HUES6 (cell line): ENCODE results near the gene TNFRSF13B.

Source experiments
- H3K27ac ChIP-seq: 2 replicates; pipeline ENCODE4 v1.7.0; 2013; ENCODE audit warnings: low read depth, mild to moderate bottlenecking, low read length, inconsistent platforms
- H3K27me3 ChIP-seq: 2 replicates; pipeline ENCODE4 v1.6.1; 2013; ENCODE audit warnings: low read length; ENCODE audit not compliant: control insufficient read depth, insufficient read depth
- H3K36me3 ChIP-seq: 2 replicates; pipeline ENCODE4 v1.6.1; 2013; ENCODE audit warnings: low read length; ENCODE audit not compliant: control insufficient read depth, insufficient read depth
- H3K4me1 ChIP-seq: 2 replicates; pipeline ENCODE4 v1.6.1; 2013; ENCODE audit warnings: low read length; ENCODE audit not compliant: control insufficient read depth, insufficient read depth
- H3K4me3 ChIP-seq: 2 replicates; pipeline ENCODE4 v1.5.1; 2013; ENCODE audit warnings: low read depth, low read length
- H3K9ac ChIP-seq: one replicate; pipeline ENCODE4 v1.6.1; 2013; ENCODE audit warnings: mild to moderate bottlenecking, low read length
- H3K9me3 ChIP-seq: 2 replicates; pipeline ENCODE4 v1.6.1; 2013; ENCODE audit warnings: low read depth, low read length; ENCODE audit not compliant: control insufficient read depth, insufficient read depth

The TNFRSF13B gene

DNA sequence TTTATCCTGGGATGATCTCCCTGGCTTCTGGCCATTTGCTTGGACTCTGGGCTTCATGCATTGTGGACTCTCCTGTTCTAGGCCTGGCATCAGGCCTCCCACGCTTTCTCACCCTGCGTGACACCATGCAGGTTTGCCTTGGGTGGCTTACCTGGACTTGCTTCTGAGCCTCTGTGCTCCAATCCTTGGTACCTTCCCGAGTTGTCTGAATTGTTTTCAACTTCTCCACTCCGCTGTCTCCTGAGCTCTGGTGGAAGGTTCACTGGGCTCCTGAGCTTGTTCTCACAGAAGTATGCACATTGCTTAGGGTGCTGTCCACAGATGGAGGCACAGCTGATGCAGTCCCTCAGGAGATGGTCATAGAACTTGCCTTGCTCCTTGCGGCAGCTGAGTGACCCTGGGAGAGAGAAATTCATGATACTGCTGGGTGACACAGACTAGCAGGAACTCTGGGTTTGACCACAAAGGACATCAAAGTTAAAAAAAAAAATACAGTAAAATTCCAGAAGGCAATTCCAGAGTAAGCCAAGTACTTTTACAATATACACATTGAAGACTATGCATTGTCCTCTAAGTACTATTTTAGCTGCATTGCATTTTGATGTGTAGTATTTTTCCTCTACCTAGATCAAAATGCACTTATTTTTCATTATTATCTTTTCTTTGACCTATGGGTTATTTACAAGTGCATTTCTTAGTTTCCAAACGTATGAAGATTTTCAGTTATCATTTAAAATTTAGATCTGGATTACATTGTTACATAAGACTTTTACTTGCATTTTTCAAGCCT, 23.1 kb downstream of the TNFRSF13B start:
- Histone ChIP-seq H3K27me3 (no peaks in the 10 kb centered on the region), H3K4me1 (peaks cover 11% of the 10 kb centered on the region), H3K27ac (no peak overlapping the region), H3K9ac (no peak overlapping the region), H3K36me3 (no peaks in the 10 kb centered on the region), H3K4me3 (no peak overlapping the region), H3K9me3 (peaks cover 13% of the 10 kb centered on the region)

GRCh38 chr17:16947470-16947869, 24.4 kb downstream of the TNFRSF13B start:
- Histone ChIP-seq H3K36me3 (no peaks in the 10 kb centered on the region), H3K9me3 (peaks cover 13% of the 10 kb centered on the region), H3K9ac (no peak overlapping the region), H3K27me3 (no peaks in the 10 kb centered on the region), H3K27ac (no peak overlapping the region), H3K4me3 (no peak overlapping the region), H3K4me1 (peaks cover 11% of the 10 kb centered on the region)

DNA sequence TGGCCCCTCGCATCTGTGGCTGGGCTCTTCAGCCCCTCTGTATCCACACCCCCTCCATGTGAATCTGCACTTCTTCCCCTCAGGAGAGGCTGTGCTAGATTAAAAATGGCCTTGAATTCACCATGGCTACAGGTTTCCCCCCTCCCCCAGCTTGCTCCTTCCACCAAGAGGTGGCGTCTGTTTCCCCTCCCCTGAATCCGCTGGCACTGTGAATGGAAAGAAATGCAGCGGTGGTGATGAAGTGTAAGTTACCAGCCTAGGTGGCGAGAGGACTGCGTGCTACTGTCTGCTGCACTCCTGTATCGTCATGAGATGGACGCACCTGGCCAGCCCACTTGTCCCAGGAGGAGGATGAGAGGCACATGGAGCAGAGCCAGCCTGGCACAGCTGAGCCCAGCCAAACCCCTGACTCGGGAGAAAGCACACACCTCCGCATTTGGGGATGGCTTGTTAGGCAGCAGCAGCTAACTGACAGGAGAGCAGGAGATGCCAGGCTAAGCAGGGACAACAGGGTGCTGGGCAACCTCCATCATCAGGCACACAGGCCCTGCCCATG, 26.2 kb downstream of the TNFRSF13B start:
- Histone ChIP-seq H3K9me3 (peaks cover 13% of the 10 kb centered on the region), H3K9ac (no peak overlapping the region), H3K36me3 (no peaks in the 10 kb centered on the region), H3K4me3 (no peak overlapping the region), H3K27ac (no peak overlapping the region), H3K27me3 (no peaks in the 10 kb centered on the region), H3K4me1 (peaks cover 17% of the 10 kb centered on the region)

DNA sequence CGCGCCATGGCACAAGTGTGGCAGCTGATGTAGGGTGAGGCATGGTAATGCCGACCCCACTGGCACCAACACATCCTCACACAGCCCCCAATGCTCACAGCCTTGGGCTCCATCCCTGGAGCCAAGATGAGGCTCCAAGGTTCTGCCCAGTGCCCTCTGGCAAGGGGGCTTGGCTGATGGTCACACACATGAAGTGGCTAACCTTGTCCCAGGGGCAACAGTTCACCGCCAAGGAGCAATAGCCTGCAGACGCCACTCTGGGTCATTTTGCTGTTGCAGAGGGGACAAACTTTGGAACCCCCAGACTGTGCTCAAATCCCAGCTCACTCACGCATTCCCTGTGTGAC, 26.8 kb downstream of the TNFRSF13B start:
- Histone ChIP-seq H3K9ac (no peak overlapping the region), H3K4me3 (no peak overlapping the region), H3K27ac (no peak overlapping the region), H3K4me1 (peaks cover 23% of the 10 kb centered on the region), H3K27me3 (no peaks in the 10 kb centered on the region), H3K36me3 (no peaks in the 10 kb centered on the region), H3K9me3 (peaks cover 13% of the 10 kb centered on the region)

GRCh38 chr17:16944334-16945135, 27.4 kb downstream of the TNFRSF13B start:
- no peak overlapping the region for H3K4me3 ChIP-seq
- H3K27ac ChIP-seq = no peak overlapping the region
- no peak overlapping the region for H3K9ac ChIP-seq
- peaks cover 13% of the 10 kb centered on the region for H3K9me3 ChIP-seq
- H3K27me3 ChIP-seq = no peaks in the 10 kb centered on the region
- H3K36me3 ChIP-seq = no peaks in the 10 kb centered on the region
- H3K4me1 ChIP-seq = peaks cover 29% of the 10 kb centered on the region

GRCh38 chr17:16943541-16944333, 28.2 kb downstream of the TNFRSF13B start:
- Histone ChIP-seq H3K27ac (no peak overlapping the region), H3K4me3 (no peak overlapping the region), H3K4me1 (peaks cover 36% of the 10 kb centered on the region), H3K27me3 (no peaks in the 10 kb centered on the region), H3K9ac (no peak overlapping the region), H3K36me3 (no peaks in the 10 kb centered on the region), H3K9me3 (peaks cover 5% of the 10 kb centered on the region)

DNA sequence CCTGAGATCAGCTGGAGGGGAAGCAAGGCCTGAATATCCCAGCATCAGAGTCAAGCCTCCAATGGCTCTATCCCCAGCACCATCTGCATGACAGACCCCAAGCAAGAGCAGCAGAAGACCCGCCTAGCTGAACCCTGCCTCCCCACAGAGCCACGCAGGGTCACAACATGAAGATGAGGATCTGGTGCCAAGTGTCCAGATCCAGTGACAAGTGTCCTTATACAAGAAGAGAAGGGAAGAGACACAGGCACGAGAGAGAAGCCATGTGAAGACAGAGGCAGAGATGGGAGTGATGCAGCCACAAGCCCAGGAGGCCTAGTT, 28.9 kb downstream of the TNFRSF13B start:
- Histone ChIP-seq H3K27me3 (no peaks in the 10 kb centered on the region), H3K4me3 (no peak overlapping the region), H3K4me1 (peaks cover 39% of the 10 kb centered on the region), H3K27ac (no peak overlapping the region), H3K36me3 (no peaks in the 10 kb centered on the region), H3K9ac (no peak overlapping the region), H3K9me3 (no peaks in the 10 kb centered on the region)

DNA sequence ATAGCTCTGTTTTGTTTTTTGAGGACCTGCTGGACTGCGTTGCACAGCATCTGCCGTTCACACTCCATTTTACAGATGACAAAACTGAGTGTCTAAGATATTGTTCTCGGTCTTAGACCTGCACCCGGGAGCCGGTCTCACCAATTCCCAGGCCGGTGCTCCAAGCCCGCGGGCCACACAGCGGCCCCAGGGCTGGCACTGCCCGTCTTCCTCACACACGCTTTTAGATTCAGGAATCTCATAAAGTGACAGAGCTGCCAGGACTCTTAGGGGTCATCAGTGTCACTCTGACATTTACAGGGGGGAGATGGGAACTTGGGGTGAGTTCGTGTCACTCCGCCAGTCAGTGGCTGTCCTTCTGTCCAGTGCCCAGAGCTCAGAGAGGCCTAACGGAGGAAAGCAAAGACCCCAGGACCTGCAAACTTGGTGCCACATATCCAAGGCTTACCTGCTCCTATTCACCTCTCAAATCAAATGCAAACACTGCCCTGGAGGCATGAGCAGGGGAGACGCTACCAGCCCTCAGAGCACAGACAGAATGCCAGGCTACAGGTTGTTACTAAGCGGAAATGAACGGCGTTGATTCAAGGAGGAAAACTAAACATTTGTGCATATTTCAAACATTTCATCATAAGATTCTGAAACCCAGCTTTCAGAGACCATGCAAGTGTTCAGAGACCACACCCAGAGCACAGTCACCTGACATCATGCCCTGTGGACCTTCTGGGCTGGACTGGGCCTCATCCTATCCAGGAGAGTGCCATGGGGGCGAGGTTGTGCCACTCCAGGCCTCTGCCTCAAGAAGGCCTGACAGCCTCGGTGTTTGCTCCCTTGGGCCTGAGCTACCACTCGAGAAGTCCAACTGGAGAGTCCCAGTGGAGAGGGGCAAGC, 29.5 kb downstream of the TNFRSF13B start:
- Histone ChIP-seq H3K9ac (no peak overlapping the region), H3K27ac (no peak overlapping the region), H3K9me3 (no peaks in the 10 kb centered on the region), H3K27me3 (no peaks in the 10 kb centered on the region), H3K4me1 (peaks cover 39% of the 10 kb centered on the region), H3K4me3 (no peak overlapping the region), H3K36me3 (no peaks in the 10 kb centered on the region)

DNA sequence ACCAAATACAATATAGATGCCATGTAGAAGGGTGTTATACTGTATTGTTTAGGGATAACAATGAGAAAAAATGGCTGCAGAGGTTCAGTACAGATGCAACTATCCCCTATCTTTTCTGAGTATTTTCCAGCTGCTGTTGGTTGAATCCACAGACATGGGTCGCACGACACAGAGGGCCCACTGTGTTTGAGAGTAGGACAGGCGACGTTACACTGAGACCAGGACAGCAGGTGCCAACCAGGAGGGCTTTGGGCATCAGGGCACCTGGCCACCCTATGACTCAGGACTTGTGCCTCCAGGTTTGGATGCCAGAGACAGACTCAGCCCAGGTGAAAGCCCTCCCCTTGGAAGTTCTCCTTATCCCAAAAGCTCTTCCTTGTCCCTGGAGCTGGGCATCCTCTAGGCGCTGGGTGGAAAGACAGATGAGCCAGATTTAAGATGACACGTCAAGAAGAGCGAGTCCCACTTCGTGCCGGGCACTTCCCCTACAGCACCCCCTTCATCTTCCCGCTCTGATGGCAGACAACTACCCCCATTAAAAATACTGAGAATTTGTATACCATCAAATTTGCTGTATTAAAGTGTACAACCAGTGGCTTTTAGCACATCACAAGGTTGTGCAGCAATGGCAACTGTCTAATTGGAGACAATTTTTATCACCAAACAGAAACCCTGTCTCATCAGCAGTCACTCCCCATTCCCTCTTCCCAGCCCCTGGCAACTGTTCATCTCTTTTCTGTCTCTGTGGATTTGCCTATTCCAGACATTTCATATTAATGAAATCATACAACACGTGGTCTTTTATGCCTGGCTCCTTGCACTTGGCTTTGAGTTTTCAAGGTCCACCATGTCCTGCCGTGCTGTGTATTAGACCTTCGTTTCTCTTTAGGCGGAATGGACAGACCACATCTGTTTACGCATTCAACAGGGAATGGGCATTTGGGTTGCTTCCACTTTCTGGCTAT, 30.6 kb downstream of the TNFRSF13B start:
- Histone ChIP-seq H3K4me3 (no peak overlapping the region), H3K36me3 (no peaks in the 10 kb centered on the region), H3K27me3 (no peaks in the 10 kb centered on the region), H3K9me3 (no peaks in the 10 kb centered on the region), H3K9ac (no peak overlapping the region), H3K4me1 (peaks cover 42% of the 10 kb centered on the region), H3K27ac (no peak overlapping the region; the same call in 1 of the 2 replicates)
